HUES6 (cell line): ENCODE results near the gene ZC3HAV1.
"Not testable (repeated sequence)": the region's sequence is repeated elsewhere in the genome, so short reads cannot be mapped to it uniquely, and the experiment has no call there.

Experiments
- H3K27ac ChIP-seq: 2 replicates; pipeline ENCODE4 v1.7.0; 2013; ENCODE audit warnings: low read depth, mild to moderate bottlenecking, low read length, inconsistent platforms
- H3K27me3 ChIP-seq: 2 replicates; pipeline ENCODE4 v1.6.1; 2013; ENCODE audit warnings: low read length; ENCODE audit not compliant: control insufficient read depth, insufficient read depth
- H3K36me3 ChIP-seq: 2 replicates; pipeline ENCODE4 v1.6.1; 2013; ENCODE audit warnings: low read length; ENCODE audit not compliant: control insufficient read depth, insufficient read depth
- H3K4me1 ChIP-seq: 2 replicates; pipeline ENCODE4 v1.6.1; 2013; ENCODE audit warnings: low read length; ENCODE audit not compliant: control insufficient read depth, insufficient read depth
- H3K4me3 ChIP-seq: 2 replicates; pipeline ENCODE4 v1.5.1; 2013; ENCODE audit warnings: low read depth, low read length
- H3K9ac ChIP-seq: one replicate; pipeline ENCODE4 v1.6.1; 2013; ENCODE audit warnings: mild to moderate bottlenecking, low read length
- H3K9me3 ChIP-seq: 2 replicates; pipeline ENCODE4 v1.6.1; 2013; ENCODE audit warnings: low read depth, low read length; ENCODE audit not compliant: control insufficient read depth, insufficient read depth

ZC3HAV1 gene

DNA sequence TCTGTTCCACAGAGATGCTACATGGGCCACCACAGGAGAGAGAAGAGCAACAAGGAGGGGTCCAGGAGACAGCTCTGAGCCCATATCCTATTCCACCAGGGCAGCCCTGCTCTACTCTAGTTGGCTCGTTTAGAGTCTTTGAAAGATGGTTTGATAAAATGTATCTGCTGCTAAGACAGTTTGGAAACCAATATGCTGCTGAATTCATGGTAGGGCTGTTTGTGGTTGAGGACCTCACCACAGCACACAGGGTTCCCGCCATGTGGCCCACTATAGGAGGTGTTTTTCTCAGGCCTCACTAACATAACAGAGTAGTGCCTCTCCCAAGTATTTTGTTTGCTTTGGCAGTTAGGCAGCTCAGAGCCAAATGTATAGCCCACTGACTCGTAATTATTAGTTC, 37.8 kb downstream of the ZC3HAV1 start:
- Histone ChIP-seq H3K9ac (no peak overlapping the region), H3K4me1 (no peaks in the 10 kb centered on the region), H3K27me3 (no peaks in the 10 kb centered on the region), H3K4me3 (no peak overlapping the region), H3K27ac (no peak overlapping the region), H3K9me3 (no peaks in the 10 kb centered on the region), H3K36me3 (peaks cover 77% of the 10 kb centered on the region)

GRCh38 chr7:139068544-139069399, 40.7 kb downstream of the ZC3HAV1 start:
- H3K9ac ChIP-seq = no peak overlapping the region
- H3K4me3 ChIP-seq = no peak overlapping the region
- peaks cover 88% of the 10 kb centered on the region for H3K36me3 ChIP-seq
- no peaks in the 10 kb centered on the region for H3K9me3 ChIP-seq
- H3K27me3 ChIP-seq = no peaks in the 10 kb centered on the region
- H3K4me1 ChIP-seq = peaks cover 4% of the 10 kb centered on the region; the same call in 1 of the 2 replicates
- H3K27ac ChIP-seq = no peak overlapping the region

DNA sequence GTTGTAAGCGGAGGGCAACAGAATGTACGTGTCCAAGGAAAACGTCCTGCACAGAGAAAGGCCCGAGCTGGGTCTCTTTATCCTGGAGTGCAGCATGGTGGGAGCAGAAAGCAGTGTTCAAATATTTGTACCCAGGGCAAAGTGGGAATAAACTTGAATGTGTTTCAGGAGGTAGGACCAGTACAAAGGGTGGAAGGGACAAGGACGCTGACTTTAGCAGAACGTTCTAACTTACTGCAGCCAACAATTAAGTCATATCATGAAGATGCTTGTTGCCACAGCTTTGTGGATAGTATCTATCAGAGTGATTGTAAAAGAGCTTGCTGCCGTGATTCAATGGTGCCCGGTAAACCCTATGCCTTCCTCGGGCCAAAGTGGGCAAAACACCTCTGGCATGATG, 43.2 kb downstream of the ZC3HAV1 start:
- Histone ChIP-seq H3K27ac (no peak overlapping the region), H3K4me3 (no peak overlapping the region), H3K9ac (no peak overlapping the region), H3K36me3 (peaks cover 85% of the 10 kb centered on the region), H3K27me3 (no peaks in the 10 kb centered on the region), H3K9me3 (no peaks in the 10 kb centered on the region), H3K4me1 (peaks cover 4% of the 10 kb centered on the region; the same call in 1 of the 2 replicates)

- H3K4me1 ChIP-seq = peaks cover 4% of the 10 kb centered on the region; the same call in 1 of the 2 replicates
- H3K9me3 ChIP-seq = no peaks in the 10 kb centered on the region
- peaks cover 89% of the 10 kb centered on the region for H3K36me3 ChIP-seq
- no peak overlapping the region for H3K27ac ChIP-seq
- H3K27me3 ChIP-seq = no peaks in the 10 kb centered on the region
- H3K4me3 ChIP-seq = no peak overlapping the region
- H3K9ac ChIP-seq = no peak overlapping the region
Observed at GRCh38 chr7:139065323-139065722, 44.2 kb downstream of the ZC3HAV1 start.

DNA sequence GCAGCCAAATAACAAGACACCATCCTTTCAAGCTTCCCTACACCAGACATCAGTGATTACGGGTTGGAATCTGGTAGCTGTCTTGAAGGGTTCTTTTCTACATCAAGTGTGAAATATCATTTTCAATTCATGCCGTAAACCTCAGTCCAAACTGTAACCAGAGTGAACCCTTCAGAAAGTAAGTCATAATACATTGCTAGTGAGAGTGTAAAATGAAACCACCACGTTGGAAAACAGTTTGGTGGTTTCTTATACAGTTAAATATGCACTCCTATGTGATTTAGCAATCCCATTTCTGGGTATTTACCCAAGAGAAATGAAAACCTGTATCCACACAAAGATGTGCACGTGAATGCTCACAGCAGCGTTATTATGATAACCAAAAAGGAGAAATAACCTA, 48.1 kb downstream of the ZC3HAV1 start:
- Histone ChIP-seq H3K27me3 (no peaks in the 10 kb centered on the region), H3K4me3 (no peak overlapping the region), H3K27ac (no peak overlapping the region), H3K36me3 (peaks cover 84% of the 10 kb centered on the region), H3K4me1 (peaks cover 2% of the 10 kb centered on the region; the same call in 1 of the 2 replicates), H3K9me3 (no peaks in the 10 kb centered on the region), H3K9ac (no peak overlapping the region)

- H3K9ac ChIP-seq = no peak overlapping the region
- H3K27me3 ChIP-seq = no peaks in the 10 kb centered on the region
- H3K36me3 ChIP-seq = peaks cover 80% of the 10 kb centered on the region
- H3K4me3 ChIP-seq = no peak overlapping the region
- no peaks in the 10 kb centered on the region for H3K9me3 ChIP-seq
- no peak overlapping the region for H3K27ac ChIP-seq
- H3K4me1 ChIP-seq = no peaks in the 10 kb centered on the region
Observed at GRCh38 chr7:139060695-139061237, 48.8 kb downstream of the ZC3HAV1 start.

DNA sequence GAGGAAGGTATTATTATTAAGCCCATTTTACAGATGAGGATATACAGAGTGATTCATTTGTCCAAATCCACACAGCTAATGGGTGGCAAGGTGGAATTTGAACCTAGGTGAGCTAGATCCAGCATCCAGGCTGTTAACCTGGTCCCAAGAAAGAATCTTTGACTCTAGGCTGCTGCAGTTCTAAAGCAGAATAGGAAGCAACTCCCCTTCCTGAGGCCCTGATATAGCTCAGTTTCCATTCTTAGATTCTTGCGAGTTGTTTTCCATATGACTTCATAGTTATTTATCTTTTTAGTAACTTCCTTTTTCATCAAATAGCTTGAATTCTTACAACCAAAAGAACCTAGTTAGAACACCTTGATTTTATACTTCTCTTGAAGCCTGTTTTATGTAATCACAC, 49.6 kb downstream of the ZC3HAV1 start:
- H3K36me3 ChIP-seq = peaks cover 81% of the 10 kb centered on the region

GRCh38 chr7:139058943-139059342, 50.6 kb downstream of the ZC3HAV1 start:
- Histone ChIP-seq H3K9me3 (no peaks in the 10 kb centered on the region), H3K27me3 (no peaks in the 10 kb centered on the region), H3K36me3 (peaks cover 81% of the 10 kb centered on the region), H3K9ac (no peak overlapping the region), H3K4me3 (no peak overlapping the region), H3K27ac (no peak overlapping the region), H3K4me1 (no peaks in the 10 kb centered on the region)

More for the DNA sequence above, 49.6 kb downstream of the ZC3HAV1 start:
- Histone ChIP-seq H3K9me3 (no peaks in the 10 kb centered on the region), H3K4me1 (no peaks in the 10 kb centered on the region), H3K4me3 (no peak overlapping the region), H3K9ac (no peak overlapping the region), H3K27ac (no peak overlapping the region), H3K27me3 (no peaks in the 10 kb centered on the region)

DNA sequence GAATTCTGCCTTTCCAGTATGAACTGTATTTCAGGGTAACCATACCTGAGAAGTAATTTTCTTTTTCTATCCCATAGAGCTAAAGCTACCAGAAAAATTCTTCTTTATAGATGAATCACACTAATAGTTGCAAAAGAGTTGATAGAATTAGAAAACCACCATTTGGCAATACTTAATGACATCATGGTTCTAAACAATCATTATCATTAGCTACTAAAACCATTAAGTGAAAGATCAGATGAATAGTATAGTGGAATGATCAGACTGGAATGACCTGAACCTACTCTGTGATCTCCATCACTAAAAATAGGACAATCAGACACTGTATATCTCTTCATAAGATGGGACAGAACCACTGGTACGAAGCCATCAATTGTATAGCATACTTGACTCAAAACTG, 53.8 kb downstream of the ZC3HAV1 start:
- Histone ChIP-seq H3K27ac (no peak overlapping the region), H3K27me3 (no peaks in the 10 kb centered on the region), H3K4me3 (no peak overlapping the region), H3K4me1 (no peaks in the 10 kb centered on the region), H3K9ac (no peak overlapping the region), H3K9me3 (no peaks in the 10 kb centered on the region), H3K36me3 (peaks cover 75% of the 10 kb centered on the region)

DNA sequence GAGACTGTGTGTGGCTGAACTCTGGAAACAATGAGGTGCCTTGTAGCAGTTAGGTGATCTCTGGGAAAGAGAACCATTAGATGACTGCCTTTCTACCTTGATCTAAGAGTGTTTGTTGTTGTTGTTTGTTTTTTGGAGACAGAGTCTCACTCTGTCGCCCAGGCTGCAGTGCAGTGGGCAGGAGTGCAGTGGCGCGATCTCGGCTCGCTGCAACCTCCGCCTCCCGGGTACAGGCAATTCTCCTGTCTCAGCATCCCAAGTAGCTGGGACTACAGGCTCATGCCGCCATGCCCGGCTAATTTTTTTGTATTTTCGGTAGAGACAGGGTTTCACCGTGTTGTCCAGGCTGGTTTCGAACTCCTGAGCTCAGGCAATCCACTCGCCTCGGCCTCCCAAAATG, 54.9 kb downstream of the ZC3HAV1 start:
- H3K4me3 ChIP-seq, H3K4me1 ChIP-seq, H3K9me3 ChIP-seq, H3K27me3 ChIP-seq, H3K9ac ChIP-seq, H3K27ac ChIP-seq: not testable (repeated sequence)
- H3K36me3 ChIP-seq = peaks cover 76% of the 10 kb centered on the region

DNA sequence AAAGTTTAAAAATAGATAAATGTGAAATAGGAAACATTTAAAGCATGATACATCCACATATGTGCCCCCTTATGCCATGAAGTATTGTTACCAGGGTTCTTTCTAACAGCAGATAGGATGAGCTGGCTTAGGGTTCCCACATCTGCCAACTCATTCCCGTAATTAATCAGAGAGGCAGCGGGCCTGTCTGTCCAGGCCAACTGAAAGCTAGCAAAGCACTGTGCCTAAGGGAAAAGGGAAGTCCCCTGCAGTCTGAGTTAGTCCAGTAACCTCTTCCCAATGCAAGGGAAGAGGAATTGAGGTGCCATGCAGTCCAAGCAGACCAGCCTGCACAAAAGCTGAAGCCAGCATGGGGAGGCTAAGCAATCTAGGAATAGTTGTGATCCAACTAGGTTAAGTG, 55.4 kb downstream of the ZC3HAV1 start:
- H3K27ac ChIP-seq = no peak overlapping the region

More for the DNA sequence above, 55.4 kb downstream of the ZC3HAV1 start:
- H3K9me3 ChIP-seq = no peaks in the 10 kb centered on the region
- no peaks in the 10 kb centered on the region for H3K4me1 ChIP-seq
- peaks cover 78% of the 10 kb centered on the region for H3K36me3 ChIP-seq
- no peak overlapping the region for H3K4me3 ChIP-seq
- H3K27me3 ChIP-seq = no peaks in the 10 kb centered on the region
- no peak overlapping the region for H3K9ac ChIP-seq
